SK-N-SH (cell line): ENCODE results near the gene TPP2. TPM values are rescaled to one million over a fixed set of nuclear protein-coding genes. Genes with fewer than 3 reads are reported as not detected.

ENCODE experiments used
- CTCF ChIA-PET: fragments of 300-600, 350-600 bp; formaldehyde crosslinking; extraction: SDS; loops from one replicate; lab custom pipeline; 2021; lab: Yijun Ruan, JAX
- POLR2A ChIA-PET: fragments of 350-600 bp; sonication (Branson Sonifier 250); formaldehyde crosslinking; extraction: SDS; loops from one replicate; lab custom pipeline; 2020; ENCODE audit warnings: antibody characterized with exemption, inconsistent platforms; lab: Yijun Ruan, JAX
- DNase-seq: peaks from one replicate; pipeline ENCODE4 v3.0.0; 2012
- H2AFZ ChIP-seq: fragments of 200-600 bp; sonication (generic); 2 replicates; pipeline ENCODE4 v1.8.1; 2016; ENCODE audit warnings: antibody characterized with exemption, mild to moderate bottlenecking, low read depth
- H3F3A ChIP-seq: fragments of 200-600 bp; sonication (generic); replicated peaks from 2 replicates; pipeline ENCODE3; 2016; ENCODE audit warnings: antibody characterized with exemption, mild to moderate bottlenecking; ENCODE audit not compliant: insufficient read depth
- H3K27ac ChIP-seq, 2 experiments: fragments of 200-500 bp in 1 of 2; fragments of 200-600 bp in 1 of 2; sonication (Bioruptor generic) in 1 of 2; sonication (generic), shearing (Covaris generic) in 1 of 2; 2 replicates each; pipeline versions ENCODE4 v1.5.1 to v1.6.1; 2014 to 2016; ENCODE audit warnings: low read depth in 2 of 2, inconsistent platforms in 1 of 2, low read length in 1 of 2, mild to moderate bottlenecking in 1 of 2, mixed read lengths in 1 of 2
- H3K27me3 ChIP-seq: fragments of 200-600 bp; sonication (generic), shearing (Covaris generic); 2 replicates; pipeline ENCODE4 v1.6.1; 2016; ENCODE audit warnings: mixed run types; ENCODE audit not compliant: insufficient read depth
- H3K36me3 ChIP-seq, 2 experiments: fragments of 200-500 bp in 1 of 2; fragments of 200-600 bp in 1 of 2; sonication (Bioruptor generic) in 1 of 2; sonication (generic) in 1 of 2; replicated peaks in 1 of 2; 2 replicates each; pipeline versions ENCODE3 to v1.5.1; 2014 to 2016; ENCODE audit warnings: low read length in 1 of 2, mild to moderate bottlenecking in 1 of 2; ENCODE audit not compliant: insufficient read depth in 2 of 2, control insufficient read depth in 1 of 2
- H3K4me1 ChIP-seq, 2 experiments: fragments of 200-500 bp in 1 of 2; fragments of 200-600 bp in 1 of 2; sonication (Bioruptor generic) in 1 of 2; sonication (generic), shearing (Covaris generic) in 1 of 2; 2 replicates each; pipeline versions ENCODE4 v1.5.1 to v1.6.1; 2014 to 2016; ENCODE audit warnings: low read depth in 1 of 2, low read length in 1 of 2, mixed run types in 1 of 2; ENCODE audit not compliant: insufficient read depth in 2 of 2, control insufficient read depth in 1 of 2
- H3K4me2 ChIP-seq: fragments of 200-600 bp; sonication (generic), shearing (Covaris generic); 2 replicates; pipeline ENCODE4 v1.6.1; 2017; ENCODE audit warnings: mixed run types
- H3K4me3 ChIP-seq, 2 experiments: fragments of 200-500 bp in 1 of 2; fragments of 200-600 bp in 1 of 2; sonication (Bioruptor generic) in 1 of 2; sonication (generic), shearing (Covaris generic) in 1 of 2; 2 replicates each; pipeline versions ENCODE4 v1.5.1 to v1.8.1; 2014 to 2016; ENCODE audit warnings: low read depth in 2 of 2, inconsistent platforms in 1 of 2, low read length in 1 of 2, mild to moderate bottlenecking in 1 of 2, mixed read lengths in 1 of 2, moderate library complexity in 1 of 2
- H3K79me2 ChIP-seq: fragments of 200-600 bp; sonication (generic); 2 replicates; pipeline ENCODE4 v1.8.1; 2017; ENCODE audit warnings: mild to moderate bottlenecking; ENCODE audit not compliant: insufficient read depth
- H3K9ac ChIP-seq: fragments of 200-600 bp; sonication (generic); 2 replicates; pipeline ENCODE4 v1.6.1; 2017; ENCODE audit warnings: mixed run types
- H3K9me2 ChIP-seq: fragments of 200-600 bp; sonication (generic); 2 replicates; pipeline ENCODE4 v1.6.1; 2017; ENCODE audit warnings: mixed run types
- H3K9me3 ChIP-seq: fragments of 200-600 bp; sonication (generic); 2 replicates; pipeline ENCODE4 v1.6.1; 2017; ENCODE audit warnings: mixed run types, mild to moderate bottlenecking, moderate library complexity
- H4K20me1 ChIP-seq: fragments of 200-600 bp; sonication (generic); 2 replicates; pipeline ENCODE4 v1.6.1; 2017; ENCODE audit warnings: mild to moderate bottlenecking, mixed run types; ENCODE audit not compliant: insufficient read depth
- CTCF ChIP-seq: fragments of 200-600 bp; sonication (generic); IDR thresholded peaks from 2 replicates; pipeline ENCODE4 v1.6.1; 2017; ENCODE audit warnings: antibody characterized with exemption, mild to moderate bottlenecking, moderate library complexity
- FOSL2 ChIP-seq: IDR thresholded peaks from 2 replicates; pipeline ENCODE4 v1.4.0; 2012; ENCODE audit warnings: low read depth, mild to moderate bottlenecking, moderate library complexity, borderline replicate concordance
- GABPA ChIP-seq: IDR thresholded peaks from 2 replicates; pipeline ENCODE4 v1.4.0; 2012; ENCODE audit warnings: low read depth, mild to moderate bottlenecking
- MAX ChIP-seq: IDR thresholded peaks from 2 replicates; pipeline ENCODE4 v1.4.0; 2012; ENCODE audit warnings: low read depth
- SMC3 ChIP-seq: IDR thresholded peaks from 2 replicates; pipeline ENCODE4 v1.6.1; 2012; ENCODE audit warnings: low read depth, low read length, improper control_type of control experiment
- USF1 ChIP-seq: IDR thresholded peaks from 2 replicates; pipeline ENCODE4 v1.4.0; 2012; ENCODE audit warnings: low read depth, borderline replicate concordance
- ZBTB33 ChIP-seq: IDR thresholded peaks from 2 replicates; pipeline ENCODE4 v1.4.0; 2012; ENCODE audit warnings: low read depth, borderline replicate concordance
- WGBS: methylation state at CpG from one replicate; pipeline ENCODE4 v1.1.6; 2017; ENCODE audit warnings: low lambda C conversion rate; 5-methylcytosine and 5-hydroxymethylcytosine counted together
- polyA plus RNA-seq, 3 experiments: library from polyadenylated mRNA; depleted of rRNA; stranded (reverse); fragments of >200 nt; gene quantifications; 2 replicates each; pipeline ENCODE4 v1.2.3, GENCODE V29; 2012

The TPP2 gene
- polyA plus RNA-seq, 1 of the 3 experiments (the other 2 are of a cell fraction) = 8.3 TPM

GRCh38 chr13:102715447-102715846, 118.7 kb downstream of the TPP2 start:
- H4K20me1 ChIP-seq = no peaks in the 10 kb centered on the region
- CTCF ChIA-PET = interaction anchor here (2.5 kb wide), 1 partner anchor 10 kb away, joined by 9 read pairs; no protein-coding TSS in a partner anchor
- no peaks in the 10 kb centered on the region for H3K36me3 ChIP-seq
- H3K27ac ChIP-seq = no peak overlapping the region
- no peaks in the 10 kb centered on the region for H3K4me1 ChIP-seq
- no peaks in the 10 kb centered on the region for H3F3A ChIP-seq
- WGBS = 15% methylated on average over 1 of the region's 1 CpG
- H3K4me2 ChIP-seq = no peak overlapping the region
- H3K9me2 ChIP-seq = no peaks in the 10 kb centered on the region
- no peaks in the 10 kb centered on the region for H3K9me3 ChIP-seq
- no peak for DNase-seq
- H2AFZ ChIP-seq = no peak overlapping the region
- H3K9ac ChIP-seq = no peak overlapping the region
- H3K27me3 ChIP-seq = no peaks in the 10 kb centered on the region
- no peak overlapping the region for H3K4me3 ChIP-seq
- no peak for TF ChIP-seq MAX
- no peak for TF ChIP-seq SMC3
- no peak for TF ChIP-seq CTCF
- POLR2A ChIA-PET = no interaction called here
- no peaks in the 10 kb centered on the region for H3K79me2 ChIP-seq

GRCh38 chr13:102718746-102719145, 122.0 kb downstream of the TPP2 start:
- no peaks in the 10 kb centered on the region for H3K4me1 ChIP-seq
- no peaks in the 10 kb centered on the region for H4K20me1 ChIP-seq
- H3K4me3 ChIP-seq = no peak overlapping the region
- H3K27ac ChIP-seq = no peak overlapping the region
- no peak overlapping the region for H3K9ac ChIP-seq
- POLR2A ChIA-PET = no interaction called here
- no peak overlapping the region for H3K4me2 ChIP-seq
- H2AFZ ChIP-seq = no peak overlapping the region
- H3K27me3 ChIP-seq = no peaks in the 10 kb centered on the region
- H3K79me2 ChIP-seq = no peaks in the 10 kb centered on the region
- no peaks in the 10 kb centered on the region for H3K36me3 ChIP-seq
- 66% methylated on average over 2 of the region's 2 CpGs for WGBS
- no peaks in the 10 kb centered on the region for H3K9me2 ChIP-seq
- no peaks in the 10 kb centered on the region for H3K9me3 ChIP-seq
- no peak for TF ChIP-seq FOSL2
- TF ChIP-seq GABPA = no peak
- no peak for TF ChIP-seq USF1
- TF ChIP-seq ZBTB33 = no peak
- CTCF ChIA-PET = no interaction called here
- no peaks in the 10 kb centered on the region for H3F3A ChIP-seq
- DNase-seq = no peak
